Progenitor cell of endocrine pancreas (in vitro differentiated cells): ENCODE measurements around the gene GBP2. TPM values are rescaled to one million over a fixed set of nuclear protein-coding genes. Genes with fewer than 3 reads are reported as not detected.
A peak's percentile ranks its signal among the peaks of the same experiment; 100 is the strongest.

ENCODE experiments used
- DNase-seq: peaks from one replicate; pipeline ENCODE4 v3.0.0; 2021; ENCODE audit warnings: low spot score; ENCODE audit not compliant: unreplicated experiment
- H3K27ac Mint-ChIP-seq: 2 replicates; pipeline ENCODE4 v1.8.0; 2021; ENCODE audit warnings: mild to moderate bottlenecking, moderate library complexity, mixed read lengths
- H3K27me3 Mint-ChIP-seq: 2 replicates; pipeline ENCODE4 v1.8.0; 2021; ENCODE audit warnings: mixed read lengths
- H3K36me3 Mint-ChIP-seq: 2 replicates; pipeline ENCODE4 v1.8.0; 2022; ENCODE audit warnings: mixed read lengths; ENCODE audit not compliant: insufficient read depth
- H3K4me1 Mint-ChIP-seq: 2 replicates; pipeline ENCODE4 v1.8.0; 2021; ENCODE audit warnings: low read depth, mixed read lengths
- H3K4me3 Mint-ChIP-seq: 2 replicates; pipeline ENCODE4 v1.8.0; 2021; ENCODE audit warnings: low read depth, mild to moderate bottlenecking, moderate library complexity, mixed read lengths
- H3K9me3 Mint-ChIP-seq: 2 replicates; pipeline ENCODE4 v1.8.0; 2021; ENCODE audit warnings: low read depth, mixed read lengths
- long read RNA-seq: library from polyadenylated mRNA; unstranded; transcript quantifications from one replicate; pipeline ENCODE4 v2.0.0, GENCODE V29; 2020
- total RNA-seq: library from RNA; stranded (reverse); gene quantifications from 2 replicates; pipeline ENCODE4 v1.2.1, GENCODE V29; 2021
- TF ChIP-seq, protein P1 (sequence below): fragments of 200-600 bp; sonication (generic); IDR thresholded peaks from one replicate; pipeline ENCODE4 v1.5.0; 2021; ENCODE audit warnings: antibody characterized with exemption, mild to moderate bottlenecking; ENCODE audit not compliant: unreplicated experiment

The GBP2 gene, protein sequence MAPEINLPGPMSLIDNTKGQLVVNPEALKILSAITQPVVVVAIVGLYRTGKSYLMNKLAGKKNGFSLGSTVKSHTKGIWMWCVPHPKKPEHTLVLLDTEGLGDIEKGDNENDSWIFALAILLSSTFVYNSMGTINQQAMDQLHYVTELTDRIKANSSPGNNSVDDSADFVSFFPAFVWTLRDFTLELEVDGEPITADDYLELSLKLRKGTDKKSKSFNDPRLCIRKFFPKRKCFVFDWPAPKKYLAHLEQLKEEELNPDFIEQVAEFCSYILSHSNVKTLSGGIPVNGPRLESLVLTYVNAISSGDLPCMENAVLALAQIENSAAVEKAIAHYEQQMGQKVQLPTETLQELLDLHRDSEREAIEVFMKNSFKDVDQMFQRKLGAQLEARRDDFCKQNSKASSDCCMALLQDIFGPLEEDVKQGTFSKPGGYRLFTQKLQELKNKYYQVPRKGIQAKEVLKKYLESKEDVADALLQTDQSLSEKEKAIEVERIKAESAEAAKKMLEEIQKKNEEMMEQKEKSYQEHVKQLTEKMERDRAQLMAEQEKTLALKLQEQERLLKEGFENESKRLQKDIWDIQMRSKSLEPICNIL
- 0.10 TPM in 1 of 2 replicates, not detected in the other for total RNA-seq
- long read RNA-seq, result 0 reads

DNA sequence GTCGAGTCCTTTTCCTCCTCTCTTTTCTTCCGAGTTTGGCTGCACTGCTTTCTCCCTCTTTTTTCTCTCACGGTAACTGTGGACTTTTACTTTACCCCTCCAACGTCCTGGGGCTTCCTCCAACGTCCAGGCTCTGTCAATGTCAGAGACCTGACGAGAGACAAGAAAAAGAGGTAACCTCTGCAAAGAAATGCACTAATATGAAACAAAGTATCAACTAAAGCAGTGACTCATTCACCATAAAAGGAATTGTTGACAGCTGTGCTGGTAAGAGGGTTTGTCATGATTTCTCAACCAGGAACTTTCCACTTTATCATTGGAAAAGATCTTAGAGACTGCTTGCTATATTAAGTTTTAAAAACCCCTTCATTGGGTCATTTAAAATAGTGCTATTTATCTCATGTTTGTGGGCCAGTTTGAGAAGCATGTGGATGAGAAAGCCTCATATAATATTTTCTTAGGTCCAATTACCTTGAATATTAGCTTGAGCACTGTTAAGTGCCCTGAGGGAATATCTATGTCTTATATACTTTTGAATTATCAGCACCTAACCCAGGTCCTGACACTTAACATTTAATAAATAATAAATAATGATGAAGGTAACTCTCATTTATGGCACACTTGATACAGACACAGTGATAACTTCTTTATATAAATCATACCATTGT lies at the start of gene GBP2:
TSS of gene GBP2 (minus strand) at position 202 of the 668 bp plus-strand sequence. CDS start 4,148 bp downstream, outside the sequence.
- Mint-ChIP-seq H3K4me3 (no peak within 1 kb of the TSS), H3K4me1 (peaks cover 4% of the 10 kb centered on the region), H3K9me3 (no peaks in the 10 kb centered on the region), H3K27ac (peak within 1 kb of the TSS; percentile 67), H3K27me3 (no peaks in the 10 kb centered on the region), H3K36me3 (no peaks in the 10 kb centered on the region)
- TF ChIP-seq, protein P1, sequence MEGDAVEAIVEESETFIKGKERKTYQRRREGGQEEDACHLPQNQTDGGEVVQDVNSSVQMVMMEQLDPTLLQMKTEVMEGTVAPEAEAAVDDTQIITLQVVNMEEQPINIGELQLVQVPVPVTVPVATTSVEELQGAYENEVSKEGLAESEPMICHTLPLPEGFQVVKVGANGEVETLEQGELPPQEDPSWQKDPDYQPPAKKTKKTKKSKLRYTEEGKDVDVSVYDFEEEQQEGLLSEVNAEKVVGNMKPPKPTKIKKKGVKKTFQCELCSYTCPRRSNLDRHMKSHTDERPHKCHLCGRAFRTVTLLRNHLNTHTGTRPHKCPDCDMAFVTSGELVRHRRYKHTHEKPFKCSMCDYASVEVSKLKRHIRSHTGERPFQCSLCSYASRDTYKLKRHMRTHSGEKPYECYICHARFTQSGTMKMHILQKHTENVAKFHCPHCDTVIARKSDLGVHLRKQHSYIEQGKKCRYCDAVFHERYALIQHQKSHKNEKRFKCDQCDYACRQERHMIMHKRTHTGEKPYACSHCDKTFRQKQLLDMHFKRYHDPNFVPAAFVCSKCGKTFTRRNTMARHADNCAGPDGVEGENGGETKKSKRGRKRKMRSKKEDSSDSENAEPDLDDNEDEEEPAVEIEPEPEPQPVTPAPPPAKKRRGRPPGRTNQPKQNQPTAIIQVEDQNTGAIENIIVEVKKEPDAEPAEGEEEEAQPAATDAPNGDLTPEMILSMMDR, result no peak
- no peak for DNase-seq

DNA sequence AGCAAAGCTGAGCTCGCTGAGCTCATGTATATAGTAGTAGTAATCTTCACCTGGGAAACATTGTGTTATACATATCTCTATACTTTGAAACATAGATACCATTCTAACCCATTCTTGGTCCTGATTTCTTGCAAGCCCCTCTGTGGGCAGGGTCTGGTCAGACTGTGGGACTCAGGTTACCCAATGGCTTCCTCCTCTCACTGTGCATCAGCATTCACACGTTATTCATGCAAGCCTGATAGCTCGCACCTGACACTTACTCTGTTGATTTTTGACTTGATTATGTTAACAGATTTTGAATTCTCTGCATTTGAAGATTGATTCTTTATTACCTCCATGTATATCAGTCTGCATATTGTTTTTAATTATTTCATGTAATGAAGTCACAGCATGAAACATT lies 48.6 kb upstream of the GBP2 start:
- H3K36me3 Mint-ChIP-seq, result no peaks in the 10 kb centered on the region
- TF ChIP-seq, protein P1, result no peak
- no peaks in the 10 kb centered on the region for H3K9me3 Mint-ChIP-seq
- H3K4me3 Mint-ChIP-seq, result no peak overlapping the region
- DNase-seq, result no peak
- no peak overlapping the region for H3K27ac Mint-ChIP-seq
- H3K27me3 Mint-ChIP-seq, result no peaks in the 10 kb centered on the region
- peaks cover 4% of the 10 kb centered on the region for H3K4me1 Mint-ChIP-seq

DNA sequence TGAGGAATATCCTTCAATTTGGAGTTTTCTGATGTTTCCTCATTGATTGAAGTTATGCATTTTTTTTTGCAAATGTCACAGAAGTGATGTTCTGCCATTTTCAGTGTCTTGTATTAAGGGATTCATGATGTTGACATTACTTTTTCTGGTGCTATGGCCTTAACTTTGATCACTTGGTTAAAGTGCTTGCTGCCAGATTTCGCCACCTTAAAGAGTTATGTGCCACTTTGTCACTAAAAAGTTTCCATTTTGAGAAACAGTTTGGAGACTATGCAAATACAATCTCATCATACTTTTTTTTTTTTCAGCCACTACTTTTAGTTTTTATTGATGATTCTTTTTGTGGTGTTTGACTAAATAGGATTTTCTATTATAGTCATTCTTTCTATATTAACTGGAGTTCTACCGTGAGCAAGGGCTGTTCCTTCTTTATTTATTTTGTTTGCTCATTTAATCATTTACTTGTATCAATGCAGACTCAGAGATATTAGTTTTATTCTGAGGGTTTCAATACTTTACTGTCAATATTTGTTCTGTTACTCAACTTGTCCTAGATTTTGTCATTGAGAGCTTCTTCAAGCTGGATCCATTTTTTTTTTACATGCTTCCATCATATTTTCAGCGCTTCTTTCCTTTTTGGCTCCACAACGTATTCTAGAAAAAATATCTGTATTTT lies 46.7 kb upstream of the GBP2 start:
- no peaks in the 10 kb centered on the region for H3K9me3 Mint-ChIP-seq
- peaks cover 4% of the 10 kb centered on the region for H3K4me1 Mint-ChIP-seq
- H3K27ac Mint-ChIP-seq, result no peak overlapping the region
- H3K4me3 Mint-ChIP-seq, result no peak overlapping the region
- no peaks in the 10 kb centered on the region for H3K36me3 Mint-ChIP-seq
- no peak for DNase-seq
- no peaks in the 10 kb centered on the region for H3K27me3 Mint-ChIP-seq
- TF ChIP-seq, protein P1, result no peak

DNA sequence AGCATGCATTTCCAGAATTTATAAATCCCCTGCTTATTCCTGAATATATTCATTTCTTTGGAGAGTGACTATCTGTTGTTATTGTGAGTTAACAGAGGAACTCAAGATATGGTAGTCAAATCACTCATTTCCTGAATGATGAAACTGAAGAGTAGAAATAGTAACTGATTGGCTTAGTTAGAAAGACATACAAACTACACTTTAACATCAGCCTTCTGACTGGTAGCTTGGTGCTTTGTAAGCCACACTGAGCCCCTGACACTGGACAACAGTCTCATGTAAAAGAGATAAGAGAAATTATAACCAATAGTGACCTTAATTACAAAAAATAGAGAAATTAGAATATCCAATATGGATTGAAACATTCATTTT lies 45.1 kb upstream of the GBP2 start:
- TF ChIP-seq, protein P1, result no peak
- Mint-ChIP-seq H3K27me3 (no peaks in the 10 kb centered on the region), H3K4me1 (no peaks in the 10 kb centered on the region), H3K27ac (no peak overlapping the region), H3K36me3 (no peaks in the 10 kb centered on the region), H3K4me3 (no peak overlapping the region), H3K9me3 (no peaks in the 10 kb centered on the region)
- no peak for DNase-seq
